H1 (cell line): ENCODE measurements around the gene SAAL1. TPM values are rescaled to one million over a fixed set of nuclear protein-coding genes. Genes with fewer than 3 reads are reported as not detected.

ENCODE experiments used
- CTCF ChIA-PET: fragments of 300-600 bp; sonication (Branson Sonifier 250); formaldehyde crosslinking; loops from one replicate; lab custom pipeline; 2021; ENCODE audit not compliant: partially characterized antibody; lab: Charles Lee
- POLR2A ChIA-PET: fragments of 300-600 bp; sonication (Branson Sonifier 250); formaldehyde crosslinking; loops from one replicate; lab custom pipeline; 2021; ENCODE audit warnings: inconsistent platforms; ENCODE audit not compliant: partially characterized antibody; lab: Charles Lee
- DNase-seq, 2 experiments: peaks; one replicate each; pipeline versions ENCODE4 v3.0.0 to v3.0.0-alpha.2; 2010 to 2022; ENCODE audit warnings: low spot score in 2 of 2, low read depth in 1 of 2, mixed read lengths in 1 of 2
- FAIRE-seq: peaks from 2 replicates; lab custom pipeline; 2011; peaks lifted over from hg19 to GRCh38; lab: Jason Lieb, UNC
- H2AFZ ChIP-seq: 2 replicates; pipeline ENCODE4 v1.8.1; 2012; ENCODE audit warnings: low read length, inconsistent platforms
- H2AK5ac ChIP-seq: 2 replicates; pipeline ENCODE4 v1.6.1; 2013; ENCODE audit warnings: low read depth, low read length
- H2BK120ac ChIP-seq: replicated peaks from 2 replicates; pipeline ENCODE3; 2013; ENCODE audit warnings: low read depth, low read length, inconsistent platforms
- H2BK12ac ChIP-seq: 2 replicates; pipeline ENCODE4 v1.6.1; 2013; ENCODE audit warnings: low read depth, low read length
- H2BK15ac ChIP-seq: 2 replicates; pipeline ENCODE4 v1.6.1; 2013; ENCODE audit warnings: low read length
- H2BK20ac ChIP-seq: 2 replicates; pipeline ENCODE4 v1.6.1; 2013; ENCODE audit warnings: low read length
- H2BK5ac ChIP-seq: 2 replicates; pipeline ENCODE4 v1.6.1; 2013; ENCODE audit warnings: low read depth, low read length
- H3K14ac ChIP-seq: 2 replicates; pipeline ENCODE4 v1.6.1; 2013; ENCODE audit warnings: inconsistent platforms; ENCODE audit not compliant: insufficient read length
- H3K18ac ChIP-seq: 2 replicates; pipeline ENCODE4 v1.6.1; 2013; ENCODE audit warnings: low read length; ENCODE audit errors: extremely low read depth
- H3K23ac ChIP-seq: 2 replicates; pipeline ENCODE4 v1.6.1; 2013; ENCODE audit warnings: inconsistent platforms; ENCODE audit not compliant: insufficient read length
- H3K23me2 ChIP-seq: 2 replicates; pipeline ENCODE4 v1.6.1; 2013; ENCODE audit warnings: low read depth, low read length
- H3K27ac ChIP-seq: 2 replicates; pipeline ENCODE4 v1.6.1; 2011; ENCODE audit warnings: low read depth, low read length, inconsistent platforms
- H3K27me3 ChIP-seq, 4 experiments: replicated peaks in 1 of 4; 1 replicate in 1 of 4; 2 replicates in 3 of 4; pipeline versions ENCODE4 v1.6.1 to v1.8.1; 2011 to 2013; ENCODE audit warnings: low read length in 3 of 4, mild to moderate bottlenecking in 3 of 4, inconsistent platforms in 2 of 4, mixed read lengths in 2 of 4, moderate library complexity in 1 of 4; ENCODE audit not compliant: control insufficient read depth in 3 of 4, insufficient read depth in 3 of 4; ENCODE audit errors: extremely low read depth in 1 of 4
- H3K36me3 ChIP-seq, 4 experiments: 2 replicates each; pipeline versions ENCODE4 v1.6.1 to v1.8.1; 2011 to 2013; ENCODE audit warnings: mild to moderate bottlenecking in 4 of 4, low read length in 3 of 4, moderate library complexity in 2 of 4, control low read depth in 1 of 4, inconsistent platforms in 1 of 4; ENCODE audit not compliant: insufficient read depth in 4 of 4, control insufficient read depth in 2 of 4
- H3K4ac ChIP-seq: replicated peaks from 2 replicates; pipeline ENCODE3; 2013; ENCODE audit warnings: low read length, low read depth, mixed read lengths, inconsistent platforms; ENCODE audit not compliant: insufficient read length
- H3K4me1 ChIP-seq, 4 experiments: replicated peaks in 1 of 4; 1 replicate in 1 of 4; 2 replicates in 3 of 4; pipeline versions ENCODE4 v1.6.1 to v1.8.1; 2011 to 2013; ENCODE audit warnings: low read length in 3 of 4, inconsistent platforms in 2 of 4, mixed read lengths in 1 of 4; ENCODE audit not compliant: insufficient read depth in 4 of 4, control insufficient read depth in 3 of 4
- H3K4me2 ChIP-seq, 2 experiments: 2 replicates each; pipeline versions ENCODE4 v1.6.1 to v1.8.1; 2011 to 2013; ENCODE audit warnings: low read depth in 2 of 2, low read length in 2 of 2, control low read depth in 1 of 2, inconsistent platforms in 1 of 2, mild to moderate bottlenecking in 1 of 2; ENCODE audit not compliant: insufficient read depth in 1 of 2
- H3K4me3 ChIP-seq, 4 experiments: fragments of 200-600, 300-600 bp in 1 of 4; sonication (generic), shearing (Covaris generic), sonication (Bioruptor Twin) in 1 of 4; 2 replicates each; pipeline versions ENCODE4 v1.5.1 to v1.8.1; 2011 to 2016; ENCODE audit warnings: low read length in 4 of 4, low read depth in 3 of 4, control low read depth in 2 of 4, inconsistent platforms in 2 of 4, mild to moderate bottlenecking in 2 of 4, mixed read lengths in 1 of 4, moderate library complexity in 1 of 4; ENCODE audit not compliant: insufficient read depth in 2 of 4; ENCODE audit errors: extremely low read depth in 1 of 4
- H3K56ac ChIP-seq: replicated peaks from 2 replicates; pipeline ENCODE3; 2013; ENCODE audit warnings: low read depth, mild to moderate bottlenecking, mixed read lengths, low read length, inconsistent platforms; ENCODE audit not compliant: insufficient read length
- H3K79me1 ChIP-seq: 2 replicates; pipeline ENCODE4 v1.6.1; 2013; ENCODE audit warnings: low read depth, low read length, control low read depth
- H3K79me2 ChIP-seq, 2 experiments: 2 replicates each; pipeline versions ENCODE4 v1.6.1 to v1.8.1; 2012 to 2013; ENCODE audit warnings: low read length in 2 of 2, mild to moderate bottlenecking in 2 of 2, inconsistent platforms in 1 of 2; ENCODE audit not compliant: insufficient read depth in 2 of 2, control insufficient read depth in 1 of 2
- H3K9ac ChIP-seq, 4 experiments: replicated peaks in 1 of 4; 1 replicate in 1 of 4; 2 replicates in 3 of 4; pipeline versions ENCODE4 v1.6.1 to v1.8.1; 2011 to 2013; ENCODE audit warnings: low read depth in 3 of 4, low read length in 3 of 4, control low read depth in 2 of 4, mild to moderate bottlenecking in 2 of 4, moderate library complexity in 2 of 4, inconsistent platforms in 1 of 4; ENCODE audit errors: extremely low read depth in 1 of 4
- H3K9me3 ChIP-seq, 2 experiments: 2 replicates each; pipeline versions ENCODE4 v1.6.1 to v1.8.1; 2012 to 2013; ENCODE audit warnings: mild to moderate bottlenecking in 2 of 2, moderate library complexity in 2 of 2, control low read depth in 1 of 2, inconsistent platforms in 1 of 2, low read depth in 1 of 2, low read length in 1 of 2, mixed read lengths in 1 of 2; ENCODE audit not compliant: insufficient read depth in 2 of 2
- H4K20me1 ChIP-seq, 2 experiments: replicated peaks in 1 of 2; 2 replicates each; pipeline versions ENCODE3 to v1.8.1; 2011 to 2013; ENCODE audit warnings: inconsistent platforms in 2 of 2, low read length in 2 of 2, mild to moderate bottlenecking in 1 of 2; ENCODE audit not compliant: insufficient read depth in 2 of 2, control insufficient read depth in 1 of 2
- H4K5ac ChIP-seq: 2 replicates; pipeline ENCODE4 v1.6.1; 2013; ENCODE audit warnings: low read length, low read depth, mixed read lengths, inconsistent platforms; ENCODE audit not compliant: insufficient read length
- H4K8ac ChIP-seq: 2 replicates; pipeline ENCODE4 v1.8.0; 2013; ENCODE audit warnings: mild to moderate bottlenecking, moderate library complexity, low read length, inconsistent platforms; ENCODE audit not compliant: insufficient read depth; ENCODE audit errors: extremely low read depth
- H4K91ac ChIP-seq: replicated peaks from 2 replicates; pipeline ENCODE3; 2013; ENCODE audit warnings: low read length, mixed read lengths, inconsistent platforms; ENCODE audit not compliant: insufficient read length
- ASH2L ChIP-seq: fragments of 200-600, 300-600 bp; sonication (generic); IDR thresholded peaks from one replicate; pipeline ENCODE4 v1.7.1; 2017; ENCODE audit warnings: low read length
- ATF3 ChIP-seq: IDR thresholded peaks from 2 replicates; pipeline ENCODE4 v1.6.1; 2011; ENCODE audit warnings: low read depth, mild to moderate bottlenecking, low read length; ENCODE audit not compliant: insufficient read depth
- CBX8 ChIP-seq: fragments of 300-800, 300-1000 bp; sonication (generic); IDR thresholded peaks from 2 replicates; pipeline ENCODE4 v1.7.1; 2016; ENCODE audit warnings: low read depth, low read length, borderline replicate concordance
- KDM5A ChIP-seq: fragments of 200-600 bp; IDR thresholded peaks from 2 replicates; pipeline ENCODE4 v1.7.1; 2012; ENCODE audit warnings: mild to moderate bottlenecking, low read length, inconsistent platforms, mixed read lengths
- SIX5 ChIP-seq: IDR thresholded peaks from 2 replicates; pipeline ENCODE4 v1.6.1; 2011; ENCODE audit warnings: mild to moderate bottlenecking, low read depth, low read length
- TBP ChIP-seq: IDR thresholded peaks from 2 replicates; pipeline ENCODE4 v1.6.1; 2011; ENCODE audit warnings: low read depth, low read length, improper control_type of control experiment
- TEAD4 ChIP-seq: IDR thresholded peaks from 2 replicates; pipeline ENCODE4 v1.6.1; 2012; ENCODE audit warnings: low read depth, low read length, inconsistent platforms, mixed read lengths
- YY1 ChIP-seq: IDR thresholded peaks from 2 replicates; pipeline ENCODE4 v1.6.1; 2011; ENCODE audit warnings: low read depth, mild to moderate bottlenecking, low read length
- WGBS, 2 experiments: shearing (Covaris generic) in 1 of 2; methylation state at CpG; one replicate each; pipeline versions ENCODE4 v1.1.6 to v1.1.7; 2013 to 2015; ENCODE audit warnings: low lambda C conversion rate in 2 of 2, mixed read lengths in 2 of 2, inconsistent platforms in 1 of 2, low coverage in 1 of 2, missing lambda C conversion rate in 1 of 2; ENCODE audit not compliant: insufficient replicate concordance in 2 of 2, insufficient coverage in 1 of 2, insufficient read length in 1 of 2; ENCODE audit errors: extremely low coverage in 1 of 2, missing lambda C conversion rate in 1 of 2; 5-methylcytosine and 5-hydroxymethylcytosine counted together
- polyA plus RNA-seq, 7 experiments: library from polyadenylated mRNA; depleted of rRNA in 3 of 7; stranded (reverse) in 5 of 7; unstranded in 2 of 7; fragments of >200 nt in 5 of 7; fragments of 200-250 nt in 2 of 7; gene quantifications; 1 replicate in 5 of 7; 2 replicates in 1 of 7; 4 replicates in 1 of 7; pipeline versions ENCODE4 v1.2.1 to v1.2.3, GENCODE V29; 2011 to 2013; ENCODE audit warnings: missing spikeins in 2 of 7, mixed read lengths in 2 of 7
- total RNA-seq: library from RNA; stranded (reverse); fragmentation: NEBNext Ultra II Directional; extraction: Animal tissue kit (Norgen Biotek cat#: 25700); gene quantifications from 2 replicates; pipeline ENCODE4 v1.2.1, GENCODE V29; 2021

Gene SAAL1
- total and polyA plus RNA-seq, 2 of the 8 experiments (the other 6 are each of a cell fraction or from before 2014, with no cell fraction given), result 26.4 to 46.6 TPM

GRCh38 chr11:18067372-18067771, 38.5 kb downstream of the SAAL1 start:
- Histone ChIP-seq H2BK20ac (no peak overlapping the region), H4K5ac (no peak overlapping the region), H3K56ac (no peak overlapping the region), H2BK12ac (no peak overlapping the region), H4K20me1 (no peaks in the 10 kb centered on the region), H3K4me2 (no peak overlapping the region), H2BK120ac (no peak overlapping the region), H2BK5ac (no peak overlapping the region), H3K4me1 (0 out of 7 replicates have a peak, but pooled peaks cover 0 to 3% (median 0%) of the 10 kb centered on the region in 4 experiments), H3K79me2 (no peaks in the 10 kb centered on the region), H3K27me3 (no peaks in the 10 kb centered on the region), H3K18ac (no peak overlapping the region), H3K23ac (no peak overlapping the region), H3K4me3 (no peak overlapping the region), H2BK15ac (no peak overlapping the region), H3K9ac (no peak overlapping the region), H3K14ac (no peak overlapping the region), H2AFZ (no peak overlapping the region), H3K79me1 (no peaks in the 10 kb centered on the region), H4K8ac (no peak overlapping the region), H3K36me3 (no peaks in the 10 kb centered on the region), H3K4ac (no peak overlapping the region), H4K91ac (no peak overlapping the region), H3K23me2 (no peaks in the 10 kb centered on the region), H2AK5ac (no peak overlapping the region), H3K9me3 (no peaks in the 10 kb centered on the region), H3K27ac (no peak overlapping the region)
- no peak for TF ChIP-seq CBX8
- no peak for TF ChIP-seq ASH2L
- no peak for TF ChIP-seq YY1
- no peak for TF ChIP-seq SIX5
- no peak for TF ChIP-seq ATF3
- no peak for TF ChIP-seq TBP
- TF ChIP-seq TEAD4, result no peak
- no peak for TF ChIP-seq KDM5A
- FAIRE-seq (no peak), DNase-seq (no peak)
- WGBS, 2 experiments, result 92% methylated on average over 2 of the region's 2 CpGs; no CpG with 5 or more reads in 1 of the 2 experiments
- ChIA-PET POLR2A (interaction anchor here (1.0 to 2.2 kb wide), 2 partner anchors 11 to 25 kb away, joined by 3 to 5 read pairs; no protein-coding TSS in a partner anchor), CTCF (interaction anchor here (0.6 to 2.3 kb wide), 5 partner anchors 31 to 139 kb away, joined by 3 to 6 read pairs (median 3); no protein-coding TSS in a partner anchor)
